HG03558 (cell line): ENCODE data around the gene CD101.

Experiments used
- ATAC-seq: cut with Tn5 transposase; IDR thresholded peaks from one replicate; pipeline ENCODE4 v1.9.1; 2021; ENCODE audit warnings: moderate number of reproducible peaks; ENCODE audit not compliant: unreplicated experiment; ENCODE audit errors: extremely low read depth

The CD101 gene

DNA sequence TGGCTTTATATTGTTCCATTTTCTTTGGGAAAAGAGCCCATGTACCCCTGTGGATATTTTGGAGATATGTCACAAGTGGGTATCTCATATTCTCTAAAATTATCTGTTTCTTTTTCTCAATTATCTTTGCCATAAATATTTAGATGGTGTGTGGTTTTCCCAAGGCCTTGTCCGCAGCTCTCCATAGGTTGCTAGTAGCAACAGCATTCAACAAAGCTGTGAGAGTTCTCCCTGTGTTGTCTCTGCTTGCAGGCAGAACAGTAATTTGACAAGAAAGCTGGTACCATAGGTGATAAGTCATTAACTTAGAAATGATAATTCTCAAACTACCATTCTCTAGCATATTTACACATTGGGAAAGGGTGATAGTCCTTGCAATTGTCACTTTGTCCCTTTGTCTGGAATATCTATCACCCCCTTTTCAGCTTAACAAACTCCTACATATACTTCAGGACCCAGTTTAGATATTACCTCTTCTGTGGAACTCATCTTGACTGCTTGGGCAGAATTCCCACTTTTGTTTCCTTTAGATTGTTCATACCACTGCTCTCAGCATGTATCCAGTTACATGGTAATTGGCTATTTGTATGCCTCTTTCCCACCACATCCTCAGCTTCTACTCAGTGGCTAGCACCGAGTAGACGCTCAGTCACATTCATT lies 8.9 kb downstream of the CD101 start:
- ATAC-seq, result no peak

DNA sequence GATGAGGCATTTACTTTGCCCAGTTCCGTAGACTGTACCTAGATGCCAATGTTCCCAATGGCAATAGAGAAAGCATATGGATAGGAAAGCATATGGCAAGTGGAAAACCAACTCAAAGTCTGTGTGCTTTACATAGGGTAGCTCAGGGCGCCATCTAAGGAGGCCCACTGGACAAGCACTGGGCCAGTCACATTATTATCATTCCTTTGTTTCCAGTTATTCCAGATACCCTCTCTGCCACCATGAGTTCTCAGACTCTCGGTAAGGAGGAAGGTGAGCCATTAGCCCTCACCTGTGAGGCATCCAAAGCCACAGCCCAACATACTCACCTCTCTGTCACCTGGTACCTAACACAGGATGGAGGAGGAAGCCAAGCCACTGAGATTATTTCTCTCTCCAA lies 9.8 kb downstream of the CD101 start:
- ATAC-seq, result no peak

DNA sequence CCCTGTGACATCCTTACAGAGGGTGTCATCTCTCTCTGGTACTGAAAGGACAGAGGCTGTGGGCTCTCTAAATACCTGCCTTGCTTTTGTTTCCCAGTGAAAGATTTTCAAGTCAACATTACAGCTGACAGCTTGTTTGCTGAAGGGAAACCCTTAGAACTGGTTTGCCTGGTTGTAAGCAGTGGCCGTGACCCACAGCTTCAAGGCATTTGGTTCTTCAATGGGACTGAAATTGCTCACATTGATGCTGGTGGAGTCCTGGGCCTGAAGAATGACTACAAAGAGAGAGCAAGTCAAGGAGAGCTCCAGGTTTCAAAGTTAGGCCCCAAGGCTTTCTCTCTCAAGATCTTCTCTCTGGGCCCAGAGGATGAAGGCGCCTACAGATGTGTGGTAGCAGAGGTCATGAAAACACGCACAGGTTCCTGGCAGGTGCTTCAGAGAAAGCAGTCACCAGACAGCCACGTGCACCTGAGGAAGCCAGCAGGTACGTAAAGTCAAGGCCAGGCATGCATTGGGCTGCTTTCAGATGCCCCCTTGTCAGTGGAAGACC lies 11.8 kb downstream of the CD101 start:
- ATAC-seq, result no peak

DNA sequence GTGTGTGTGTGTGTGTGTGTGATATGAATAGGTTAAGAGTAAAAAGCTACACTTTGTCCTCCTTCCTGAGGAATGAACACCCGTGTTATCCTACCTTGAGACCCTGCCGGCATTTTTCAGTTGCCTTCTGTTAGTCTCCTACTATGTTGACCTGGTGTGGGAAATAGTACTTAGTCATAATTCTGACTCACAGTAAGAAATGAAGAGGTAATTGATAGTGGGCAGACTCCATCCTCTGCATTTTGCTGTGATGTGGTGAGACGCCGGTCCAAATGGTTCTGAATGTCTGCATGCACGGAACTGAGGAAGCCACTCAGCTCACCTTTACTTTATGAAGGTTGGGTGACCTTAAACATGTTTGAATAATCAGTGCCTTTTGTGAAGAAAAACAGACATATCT lies 12.6 kb downstream of the CD101 start:
- ATAC-seq, result no peak

DNA sequence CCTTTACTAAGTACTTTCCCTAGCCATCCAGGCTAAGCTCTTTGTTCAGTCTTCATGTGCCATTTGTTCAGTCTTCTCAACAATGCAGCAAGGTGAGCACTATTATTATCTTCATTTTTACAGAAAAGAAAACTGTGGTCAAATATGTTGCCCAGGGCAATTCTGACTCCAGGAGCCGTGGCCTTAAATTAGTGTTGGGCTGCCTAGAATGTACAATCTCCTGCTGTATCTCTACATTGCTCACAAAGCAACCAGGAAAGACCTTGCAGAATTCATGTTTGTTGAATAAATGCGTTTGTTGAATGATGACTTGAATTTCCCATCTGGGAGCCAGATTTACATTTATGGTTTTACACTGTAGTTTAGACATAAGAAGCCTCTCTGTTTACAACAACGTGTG lies 14.2 kb downstream of the CD101 start:
- no peak for ATAC-seq

DNA sequence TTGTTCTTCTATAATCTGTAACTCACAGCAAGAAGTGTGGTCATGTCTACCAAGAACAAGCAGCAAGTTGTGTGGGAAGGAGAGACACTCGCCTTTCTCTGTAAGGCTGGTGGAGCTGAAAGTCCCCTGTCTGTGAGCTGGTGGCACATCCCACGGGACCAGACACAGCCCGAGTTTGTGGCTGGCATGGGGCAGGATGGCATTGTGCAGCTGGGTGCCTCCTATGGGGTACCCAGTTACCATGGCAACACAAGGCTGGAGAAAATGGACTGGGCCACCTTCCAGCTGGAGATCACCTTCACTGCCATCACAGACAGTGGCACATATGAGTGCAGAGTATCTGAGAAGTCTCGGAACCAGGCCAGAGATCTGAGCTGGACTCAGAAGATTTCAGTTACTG lies 15.5 kb downstream of the CD101 start:
- no peak for ATAC-seq

GRCh38 chr1:117017648-117018047 lies 16.1 kb downstream of the CD101 start:
- ATAC-seq, result no peak

- no peak for ATAC-seq
Measured at GRCh38 chr1:117020526-117021156, 19.1 kb downstream of the CD101 start.

DNA sequence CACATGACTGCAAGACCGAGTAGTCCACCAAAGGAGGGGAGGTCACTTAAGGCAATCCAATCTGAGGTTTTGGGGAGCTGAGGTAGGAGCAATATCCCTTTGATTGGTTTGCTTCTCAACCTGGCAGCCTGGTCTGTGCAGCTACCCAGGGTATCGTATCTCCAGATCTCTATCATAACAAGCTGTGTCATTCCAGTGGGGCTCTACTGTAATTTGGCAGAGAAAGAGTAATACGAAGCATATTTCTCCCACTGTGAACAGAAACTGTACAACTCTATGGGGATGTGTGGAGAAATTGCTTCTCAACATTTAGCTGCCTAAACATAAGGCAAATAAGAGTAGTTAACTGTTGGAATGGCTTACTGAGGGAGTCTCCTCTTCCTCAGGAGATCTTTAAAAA lies 20.6 kb downstream of the CD101 start:
- no peak for ATAC-seq

DNA sequence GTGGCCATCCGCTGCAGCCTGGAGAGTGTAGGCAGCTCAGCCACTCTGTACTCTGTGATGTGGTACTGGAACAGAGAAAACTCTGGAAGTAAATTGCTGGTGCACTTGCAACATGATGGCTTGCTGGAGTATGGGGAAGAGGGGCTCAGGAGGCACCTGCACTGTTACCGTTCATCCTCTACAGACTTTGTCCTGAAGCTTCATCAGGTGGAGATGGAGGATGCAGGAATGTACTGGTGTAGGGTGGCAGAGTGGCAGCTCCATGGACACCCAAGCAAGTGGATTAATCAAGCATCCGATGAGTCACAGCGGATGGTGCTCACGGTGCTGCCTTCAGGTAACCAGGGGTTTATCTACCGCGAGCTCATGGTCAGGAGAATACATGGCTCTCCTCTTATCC lies 24.0 kb downstream of the CD101 start:
- ATAC-seq, result no peak

DNA sequence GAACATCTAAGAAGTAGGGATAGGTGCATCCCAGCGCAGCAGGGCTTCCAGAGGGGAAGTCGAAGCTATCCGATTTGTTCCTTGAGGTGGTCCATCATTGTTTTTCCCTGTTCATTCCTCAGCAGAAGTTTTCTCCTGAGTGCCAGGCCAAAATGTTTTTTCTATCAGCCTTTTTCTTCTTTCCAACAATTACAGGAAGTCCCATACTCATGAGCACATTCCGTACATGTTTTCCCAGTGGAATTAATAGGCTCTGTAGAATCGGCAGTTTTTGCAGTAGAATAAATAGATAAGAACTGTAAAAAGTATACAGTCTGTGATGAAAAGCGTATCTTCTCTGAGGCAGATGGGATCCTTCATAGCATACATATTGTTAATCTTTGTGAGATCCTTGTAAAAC lies 24.8 kb downstream of the CD101 start:
- ATAC-seq, result no peak

GRCh38 chr1:117029685-117030084 lies 28.1 kb downstream of the CD101 start:
- no peak for ATAC-seq

DNA sequence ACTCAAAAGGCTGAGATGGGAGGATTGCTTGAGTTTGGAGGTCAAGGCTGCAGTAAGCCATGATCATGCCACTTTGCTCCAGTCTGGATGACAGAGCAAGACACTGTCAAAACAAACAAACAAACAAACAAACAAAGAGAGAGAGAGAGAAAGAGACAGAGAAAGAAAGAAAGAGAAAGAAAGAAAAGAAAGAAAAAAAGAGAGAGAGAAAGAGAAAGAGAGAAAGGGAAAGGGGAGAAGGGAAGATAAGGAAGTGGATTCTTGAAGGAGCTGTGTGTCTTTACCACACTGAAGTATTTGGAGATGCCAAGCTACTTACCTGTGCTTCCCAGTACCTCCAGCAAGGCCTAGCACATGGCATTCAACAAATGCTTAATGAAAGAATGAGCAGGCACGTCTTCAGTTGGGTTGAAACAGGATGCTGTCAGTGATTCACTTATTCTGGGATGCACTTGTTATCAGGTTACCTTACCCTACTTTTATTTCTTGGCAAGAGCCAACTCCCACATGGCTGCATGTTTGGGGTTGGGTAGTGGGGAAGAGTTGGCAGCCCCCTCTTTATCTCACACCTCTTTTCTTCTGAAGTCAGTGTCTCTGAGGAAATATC lies 28.8 kb downstream of the CD101 start:
- ATAC-seq, result no peak

GRCh38 chr1:117032266-117032665 lies 30.7 kb downstream of the CD101 start:
- ATAC-seq, result no peak

DNA sequence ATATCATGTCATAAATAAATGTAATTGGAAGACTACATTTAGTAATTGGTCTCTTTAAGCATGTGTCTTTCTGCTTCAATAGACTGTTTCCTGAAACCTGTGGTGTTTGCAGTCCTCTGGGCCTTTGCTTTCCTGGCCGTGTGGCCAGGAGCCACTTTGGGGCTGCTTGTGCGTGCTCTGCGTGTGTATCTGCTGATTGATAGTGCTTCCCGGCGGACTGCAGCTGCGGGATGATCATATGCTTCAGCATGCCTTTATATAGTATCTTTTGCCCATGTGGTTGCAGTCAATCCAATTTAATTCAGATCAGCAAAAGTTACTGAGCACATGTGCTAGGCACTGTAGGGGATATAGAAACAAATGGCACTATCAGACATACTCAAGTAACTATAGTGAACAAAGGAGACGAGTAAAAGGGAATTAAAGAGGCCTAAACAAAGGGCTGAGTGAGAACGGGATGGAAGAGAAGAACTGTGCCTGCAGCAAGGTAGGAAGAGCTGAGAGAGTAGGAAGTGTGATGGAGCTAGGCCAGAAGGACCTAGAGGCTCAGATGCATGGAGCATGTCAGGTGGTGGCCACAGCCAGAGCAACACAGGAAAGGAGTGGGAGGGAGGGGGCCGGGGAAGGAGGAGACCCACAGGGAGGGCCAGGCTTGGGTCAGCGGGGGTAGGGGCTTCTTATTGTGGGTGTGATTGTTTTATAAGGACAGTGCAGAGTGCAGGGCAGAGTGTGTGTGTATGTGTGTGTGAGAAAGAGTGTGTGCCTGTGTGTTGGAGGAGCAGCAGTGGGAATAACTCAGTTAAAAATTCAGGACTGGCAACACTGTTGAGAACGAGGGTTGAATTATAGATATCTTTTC lies 31.4 kb downstream of the CD101 start:
- no peak for ATAC-seq

DNA sequence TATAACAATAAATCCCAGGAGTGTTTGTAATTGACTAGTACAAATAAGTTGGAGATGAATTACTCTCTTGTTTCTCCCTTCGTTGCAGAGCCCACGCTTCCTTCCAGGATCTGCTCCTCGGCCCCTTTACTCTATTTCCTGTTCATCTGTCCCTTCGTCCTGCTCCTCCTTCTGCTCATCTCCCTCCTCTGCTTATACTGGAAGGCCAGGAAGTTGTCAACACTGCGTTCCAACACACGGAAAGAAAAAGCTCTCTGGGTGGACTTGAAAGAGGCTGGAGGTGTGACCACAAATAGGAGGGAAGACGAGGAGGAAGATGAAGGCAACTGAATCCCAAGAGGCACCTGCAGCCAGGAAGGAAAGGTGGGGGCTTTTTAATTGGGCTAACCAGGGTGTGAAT lies 32.2 kb downstream of the CD101 start:
- no peak for ATAC-seq

GRCh38 chr1:117034791-117035290 lies 33.3 kb downstream of the CD101 start:
- no peak for ATAC-seq

- ATAC-seq, result no peak
Measured at GRCh38 chr1:117036018-117036461, 34.5 kb downstream of the CD101 start.

- ATAC-seq, result no peak
Measured at GRCh38 chr1:117037802-117038201, 36.2 kb downstream of the CD101 start.

DNA sequence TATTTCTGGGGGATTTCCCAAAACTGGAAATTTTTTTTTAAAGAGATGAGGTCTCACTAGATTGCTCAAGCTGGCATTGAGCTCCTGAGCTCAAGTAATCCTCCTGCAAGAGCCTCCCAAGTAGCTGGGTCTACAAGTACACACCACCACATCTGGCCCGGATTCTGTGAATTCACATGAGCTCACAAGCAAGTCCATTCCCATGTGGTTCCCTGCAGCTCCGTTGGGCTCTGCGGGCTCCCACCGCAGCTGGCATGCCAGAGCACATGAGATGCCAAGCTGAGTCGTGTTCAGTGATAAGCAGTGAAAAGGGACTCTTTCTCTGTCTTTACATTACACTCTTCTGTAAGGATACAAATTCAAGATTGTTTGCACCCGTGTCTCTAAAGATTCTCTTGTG lies 36.7 kb downstream of the CD101 start:
- no peak for ATAC-seq
